Neural cell (in vitro differentiated cells): ENCODE measurements around the gene ARHGEF10L. TPM values are rescaled to one million over a fixed set of nuclear protein-coding genes. Genes with fewer than 3 reads are reported as not detected.

Experiments
- H2AFZ ChIP-seq: fragments of 200-600, 300-800 bp; sonication (generic), shearing (Covaris generic); 2 replicates; pipeline ENCODE4 v1.6.0; 2014; ENCODE audit warnings: low read depth, mild to moderate bottlenecking, antibody characterized with exemption, low read length, moderate library complexity
- H3F3A ChIP-seq: fragments of 200-600 bp; shearing (Covaris generic); 2 replicates; pipeline ENCODE4 v1.6.1; 2016; ENCODE audit warnings: mild to moderate bottlenecking, moderate library complexity, mixed read lengths, antibody characterized with exemption, low read length; ENCODE audit not compliant: insufficient read depth, poor library complexity, severe bottlenecking
- H3K27ac ChIP-seq: fragments of 200-600, 300-800 bp; sonication (generic), shearing (Covaris generic); 2 replicates; pipeline ENCODE4 v1.5.1; 2014; ENCODE audit warnings: mild to moderate bottlenecking, low read length, moderate library complexity
- H3K27me3 ChIP-seq: fragments of 300-800, 200-600 bp; sonication (generic), shearing (Covaris generic); 2 replicates; pipeline ENCODE4 v1.6.0; 2014; ENCODE audit warnings: mild to moderate bottlenecking, low read depth, low read length, moderate library complexity; ENCODE audit not compliant: insufficient read depth
- H3K36me3 ChIP-seq: fragments of 300-800, 200-600 bp; sonication (generic), shearing (Covaris generic); 2 replicates; pipeline ENCODE4 v1.5.1; 2014; ENCODE audit warnings: mild to moderate bottlenecking, antibody characterized with exemption, low read length, moderate library complexity; ENCODE audit not compliant: insufficient read depth
- H3K4me2 ChIP-seq: fragments of 300-800, 200-600 bp; sonication (generic), shearing (Covaris generic); 2 replicates; pipeline ENCODE4 v1.6.0; 2014; ENCODE audit warnings: mild to moderate bottlenecking, low read length
- H3K4me3 ChIP-seq: fragments of 300-800, 200-600 bp; sonication (generic), shearing (Covaris generic); 2 replicates; pipeline ENCODE4 v1.5.1; 2014; ENCODE audit warnings: mild to moderate bottlenecking, low read length, moderate library complexity
- H3K79me2 ChIP-seq: fragments of 200-600 bp; shearing (Covaris generic); replicated peaks from 2 replicates; pipeline ENCODE4 v1.6.0; 2014; ENCODE audit warnings: mild to moderate bottlenecking, low read length, moderate library complexity; ENCODE audit not compliant: insufficient read depth
- H3K9ac ChIP-seq: fragments of 300-800, 200-600 bp; sonication (generic), shearing (Covaris generic); 2 replicates; pipeline ENCODE4 v1.6.1; 2016; ENCODE audit warnings: mild to moderate bottlenecking, low read length, mixed read lengths
- H3K9me2 ChIP-seq: fragments of 200-600 bp; shearing (Covaris generic); 2 replicates; pipeline ENCODE4 v1.6.1; 2016; ENCODE audit warnings: mild to moderate bottlenecking, low read length, mixed read lengths; ENCODE audit not compliant: insufficient read depth
- H3K9me3 ChIP-seq: fragments of 200-600, 300-800 bp; sonication (generic), shearing (Covaris generic); 2 replicates; pipeline ENCODE4 v1.6.1; 2016; ENCODE audit warnings: mild to moderate bottlenecking, mixed run types, low read length, moderate library complexity, mixed read lengths
- H4K20me1 ChIP-seq: fragments of 200-600 bp; shearing (Covaris generic); 2 replicates; pipeline ENCODE4 v1.6.1; 2016; ENCODE audit warnings: mild to moderate bottlenecking, mixed run types; ENCODE audit not compliant: insufficient read depth
- EP300 ChIP-seq: fragments of 450-650 bp; conservative IDR thresholded peaks from 2 replicates; pipeline ENCODE4 v1.6.1; 2014; ENCODE audit warnings: antibody characterized with exemption, mild to moderate bottlenecking, moderate library complexity; ENCODE audit not compliant: poor library complexity, severe bottlenecking
- EZH2 ChIP-seq: fragments of 200-600, 300-800 bp; shearing (Covaris generic), sonication (generic); IDR thresholded peaks from 2 replicates; pipeline ENCODE4 v1.6.1; 2014; ENCODE audit warnings: antibody characterized with exemption, low read length, borderline replicate concordance, mild to moderate bottlenecking; ENCODE audit not compliant: insufficient read depth, poor library complexity, severe bottlenecking
- MXI1 ChIP-seq: fragments of 450-650 bp; conservative IDR thresholded peaks from 2 replicates; pipeline ENCODE4 v1.6.1; 2014; ENCODE audit warnings: antibody characterized with exemption, mild to moderate bottlenecking; ENCODE audit not compliant: poor library complexity, severe bottlenecking
- POLR2AphosphoS5 ChIP-seq: IDR thresholded peaks from 2 replicates; pipeline ENCODE4 v1.6.1; 2012
- RAD21 ChIP-seq: fragments of 450-650 bp; conservative IDR thresholded peaks from 2 replicates; pipeline ENCODE4 v1.6.1; 2014; ENCODE audit warnings: antibody characterized with exemption, mild to moderate bottlenecking, moderate library complexity
- SMC3 ChIP-seq: fragments of 450-650 bp; conservative IDR thresholded peaks from 2 replicates; pipeline ENCODE4 v1.6.1; 2014; ENCODE audit warnings: antibody characterized with exemption, mild to moderate bottlenecking, moderate library complexity; ENCODE audit not compliant: poor library complexity
- TAF1 ChIP-seq: IDR thresholded peaks from 2 replicates; pipeline ENCODE4 v1.6.1; 2012; ENCODE audit warnings: low read depth
- polyA plus RNA-seq: library from polyadenylated mRNA; depleted of rRNA; stranded (reverse); fragments of >200 nt; gene quantifications from 2 replicates; pipeline ENCODE4 v1.2.3, GENCODE V29; 2014
- TF ChIP-seq, protein P1 (sequence below): fragments of 450-650 bp; IDR thresholded peaks from 2 replicates; pipeline ENCODE4 v1.5.1; 2014; ENCODE audit warnings: antibody characterized with exemption, mild to moderate bottlenecking, moderate library complexity; ENCODE audit not compliant: poor library complexity, severe bottlenecking
- TF ChIP-seq, protein P2 (sequence below): IDR thresholded peaks from 2 replicates; pipeline ENCODE4 v1.6.1; 2012; ENCODE audit warnings: borderline replicate concordance

Gene ARHGEF10L
- polyA plus RNA-seq, 1 donor from 2014 or later = 123 TPM

DNA sequence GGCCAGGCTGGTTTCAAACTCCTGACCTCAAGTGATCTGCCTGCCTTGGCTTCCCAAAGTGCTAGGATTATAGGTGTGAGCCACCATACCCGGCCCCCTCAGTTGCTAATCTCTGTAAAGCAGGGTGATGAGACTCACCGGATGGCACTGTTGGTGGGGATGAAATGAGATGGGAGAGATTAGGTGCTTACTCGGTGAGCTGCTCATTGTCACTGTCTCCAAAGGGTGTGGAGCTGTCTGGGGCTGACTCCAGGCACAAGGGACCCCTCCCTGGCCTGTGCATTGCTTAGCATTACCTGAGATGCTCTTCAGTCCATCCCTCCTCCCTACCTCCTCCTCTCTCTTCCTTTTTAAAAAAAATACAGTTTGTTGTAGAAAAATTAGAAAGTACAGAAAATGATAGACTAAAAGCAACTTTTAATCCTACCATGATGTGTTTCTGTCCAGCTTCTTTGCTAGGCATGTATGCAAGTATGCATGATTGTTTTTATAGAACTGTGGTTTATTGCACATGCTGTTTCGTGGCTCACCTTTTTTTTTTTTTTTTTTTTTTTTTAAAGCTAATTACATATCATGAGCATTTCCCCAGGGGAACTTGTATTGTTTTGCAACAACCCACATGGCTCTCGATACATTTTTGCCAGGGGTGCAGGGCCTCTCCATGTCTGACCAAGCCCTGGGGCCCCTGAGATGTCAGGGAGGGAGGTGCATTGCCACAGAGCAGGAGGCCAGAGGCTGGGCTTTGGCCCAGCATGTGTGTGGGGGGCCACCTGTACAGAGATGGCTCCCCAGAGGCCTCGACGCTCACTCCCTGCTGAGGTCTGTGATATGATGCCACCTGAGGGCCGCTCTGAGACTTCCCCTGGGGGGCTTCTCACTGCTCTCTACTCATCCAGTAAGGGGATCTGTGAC, 55.4 kb downstream of the ARHGEF10L start:
- Histone ChIP-seq H3K9me3 (no peaks in the 10 kb centered on the region), H3K27me3 (no peaks in the 10 kb centered on the region), H3F3A (no peaks in the 10 kb centered on the region), H3K4me3 (no peak overlapping the region), H3K79me2 (no peaks in the 10 kb centered on the region), H2AFZ (no peak overlapping the region), H3K9ac (no peak overlapping the region), H4K20me1 (no peaks in the 10 kb centered on the region), H3K36me3 (no peaks in the 10 kb centered on the region), H3K9me2 (no peaks in the 10 kb centered on the region), H3K4me2 (no peak overlapping the region), H3K27ac (no peak overlapping the region)
- no peak for TF ChIP-seq SMC3
- TF ChIP-seq, protein P1, sequence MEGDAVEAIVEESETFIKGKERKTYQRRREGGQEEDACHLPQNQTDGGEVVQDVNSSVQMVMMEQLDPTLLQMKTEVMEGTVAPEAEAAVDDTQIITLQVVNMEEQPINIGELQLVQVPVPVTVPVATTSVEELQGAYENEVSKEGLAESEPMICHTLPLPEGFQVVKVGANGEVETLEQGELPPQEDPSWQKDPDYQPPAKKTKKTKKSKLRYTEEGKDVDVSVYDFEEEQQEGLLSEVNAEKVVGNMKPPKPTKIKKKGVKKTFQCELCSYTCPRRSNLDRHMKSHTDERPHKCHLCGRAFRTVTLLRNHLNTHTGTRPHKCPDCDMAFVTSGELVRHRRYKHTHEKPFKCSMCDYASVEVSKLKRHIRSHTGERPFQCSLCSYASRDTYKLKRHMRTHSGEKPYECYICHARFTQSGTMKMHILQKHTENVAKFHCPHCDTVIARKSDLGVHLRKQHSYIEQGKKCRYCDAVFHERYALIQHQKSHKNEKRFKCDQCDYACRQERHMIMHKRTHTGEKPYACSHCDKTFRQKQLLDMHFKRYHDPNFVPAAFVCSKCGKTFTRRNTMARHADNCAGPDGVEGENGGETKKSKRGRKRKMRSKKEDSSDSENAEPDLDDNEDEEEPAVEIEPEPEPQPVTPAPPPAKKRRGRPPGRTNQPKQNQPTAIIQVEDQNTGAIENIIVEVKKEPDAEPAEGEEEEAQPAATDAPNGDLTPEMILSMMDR = no peak
- TF ChIP-seq RAD21 = no peak
- no peak for TF ChIP-seq TAF1
- TF ChIP-seq MXI1 = no peak
- no peak for TF ChIP-seq POLR2AphosphoS5
- TF ChIP-seq EP300 = no peak
- no peak for TF ChIP-seq EZH2

DNA sequence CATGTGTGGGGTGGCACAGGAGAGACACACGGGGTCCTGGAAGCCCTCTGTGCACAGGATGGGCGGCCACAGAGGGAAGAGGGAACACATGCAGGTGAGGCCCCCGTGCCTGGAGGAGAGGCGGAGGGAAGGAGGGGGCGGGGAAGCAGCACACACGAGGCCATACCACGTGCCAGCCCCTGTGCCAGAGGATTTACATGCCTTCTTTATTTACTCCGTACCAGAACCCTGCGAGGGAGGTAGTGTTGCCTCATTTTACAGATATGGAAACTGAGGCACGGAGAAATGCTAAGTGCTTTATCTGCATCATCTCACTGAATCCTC, 56.1 kb downstream of the ARHGEF10L start:
- Histone ChIP-seq H2AFZ (no peak overlapping the region), H3K9ac (no peak overlapping the region), H3K9me3 (no peaks in the 10 kb centered on the region), H3F3A (no peaks in the 10 kb centered on the region), H3K27ac (no peak overlapping the region), H3K4me3 (no peak overlapping the region), H3K36me3 (no peaks in the 10 kb centered on the region), H3K79me2 (no peaks in the 10 kb centered on the region), H3K9me2 (no peaks in the 10 kb centered on the region), H3K27me3 (no peaks in the 10 kb centered on the region), H3K4me2 (no peak overlapping the region), H4K20me1 (no peaks in the 10 kb centered on the region)
- TF ChIP-seq SMC3 (no peak), TAF1 (no peak), RAD21 (no peak), MXI1 (no peak), EP300 (no peak), EZH2 (no peak), POLR2AphosphoS5 (no peak)
- TF ChIP-seq, protein P2, sequence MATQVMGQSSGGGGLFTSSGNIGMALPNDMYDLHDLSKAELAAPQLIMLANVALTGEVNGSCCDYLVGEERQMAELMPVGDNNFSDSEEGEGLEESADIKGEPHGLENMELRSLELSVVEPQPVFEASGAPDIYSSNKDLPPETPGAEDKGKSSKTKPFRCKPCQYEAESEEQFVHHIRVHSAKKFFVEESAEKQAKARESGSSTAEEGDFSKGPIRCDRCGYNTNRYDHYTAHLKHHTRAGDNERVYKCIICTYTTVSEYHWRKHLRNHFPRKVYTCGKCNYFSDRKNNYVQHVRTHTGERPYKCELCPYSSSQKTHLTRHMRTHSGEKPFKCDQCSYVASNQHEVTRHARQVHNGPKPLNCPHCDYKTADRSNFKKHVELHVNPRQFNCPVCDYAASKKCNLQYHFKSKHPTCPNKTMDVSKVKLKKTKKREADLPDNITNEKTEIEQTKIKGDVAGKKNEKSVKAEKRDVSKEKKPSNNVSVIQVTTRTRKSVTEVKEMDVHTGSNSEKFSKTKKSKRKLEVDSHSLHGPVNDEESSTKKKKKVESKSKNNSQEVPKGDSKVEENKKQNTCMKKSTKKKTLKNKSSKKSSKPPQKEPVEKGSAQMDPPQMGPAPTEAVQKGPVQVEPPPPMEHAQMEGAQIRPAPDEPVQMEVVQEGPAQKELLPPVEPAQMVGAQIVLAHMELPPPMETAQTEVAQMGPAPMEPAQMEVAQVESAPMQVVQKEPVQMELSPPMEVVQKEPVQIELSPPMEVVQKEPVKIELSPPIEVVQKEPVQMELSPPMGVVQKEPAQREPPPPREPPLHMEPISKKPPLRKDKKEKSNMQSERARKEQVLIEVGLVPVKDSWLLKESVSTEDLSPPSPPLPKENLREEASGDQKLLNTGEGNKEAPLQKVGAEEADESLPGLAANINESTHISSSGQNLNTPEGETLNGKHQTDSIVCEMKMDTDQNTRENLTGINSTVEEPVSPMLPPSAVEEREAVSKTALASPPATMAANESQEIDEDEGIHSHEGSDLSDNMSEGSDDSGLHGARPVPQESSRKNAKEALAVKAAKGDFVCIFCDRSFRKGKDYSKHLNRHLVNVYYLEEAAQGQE = no peak
- TF ChIP-seq, protein P1 = no peak
